ENCODE measurements around the gene FZD2.

FZD2 gene

GRCh38 chr17:44547625-44548267 lies 9.5 kb upstream of the FZD2 start:
- DNase-seq (ENCODE audit: extremely low read depth, low read depth): no peak
- TF ChIP-seq CTCF (IDR thresholded peaks at IDR 0.05; ENCODE audit: low read depth, low read length, missing control alignments): no peak

GRCh38 chr17:44548376-44549230 lies 8.7 kb upstream of the FZD2 start:
- TF ChIP-seq CTCF (IDR thresholded peaks at IDR 0.05; ENCODE audit: low read depth, low read length, missing control alignments): no peak
- DNase-seq (ENCODE audit: extremely low read depth, low read depth): no peak
- no peak overlapping the region for H3K4me3 ChIP-seq (replicated peaks; ENCODE audit: low read depth, low read length)

More at GRCh38 chr17:44547625-44548267, 9.5 kb upstream of the FZD2 start:
- no peak overlapping the region for H3K4me3 ChIP-seq (replicated peaks; ENCODE audit: low read depth, low read length)

GRCh38 chr17:44549686-44550085 lies 7.6 kb upstream of the FZD2 start:
- no peak for TF ChIP-seq CTCF (IDR thresholded peaks at IDR 0.05; ENCODE audit: low read depth, low read length, missing control alignments)
- H3K4me3 ChIP-seq (replicated peaks; ENCODE audit: low read depth, low read length): no peak overlapping the region
- DNase-seq (ENCODE audit: extremely low read depth, low read depth): no peak

DNA sequence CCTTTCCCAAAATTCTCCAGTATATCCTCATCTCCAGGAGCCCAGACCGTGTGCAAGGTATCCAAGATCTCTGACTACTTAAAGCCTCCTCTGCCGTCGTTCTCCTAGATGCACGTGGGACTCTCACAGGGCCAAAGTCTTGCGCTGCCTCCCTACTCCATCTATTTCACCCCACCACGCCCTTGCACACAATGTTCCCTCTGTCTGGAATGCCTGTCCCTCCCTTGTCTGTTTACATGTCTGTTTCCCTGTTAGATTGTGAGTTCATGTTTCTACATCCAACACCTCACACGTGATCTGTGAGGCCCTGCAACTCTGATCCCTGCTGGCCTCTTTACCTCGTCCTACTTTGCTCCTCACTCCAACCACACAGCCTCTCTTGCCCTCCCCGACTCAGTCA lies 4.9 kb upstream of the FZD2 start:
- no peak for TF ChIP-seq CTCF (IDR thresholded peaks at IDR 0.05; ENCODE audit: low read depth, low read length, missing control alignments)
- no peak overlapping the region for H3K4me3 ChIP-seq (replicated peaks; ENCODE audit: low read depth, low read length)
- DNase-seq (ENCODE audit: extremely low read depth, low read depth): no peak

DNA sequence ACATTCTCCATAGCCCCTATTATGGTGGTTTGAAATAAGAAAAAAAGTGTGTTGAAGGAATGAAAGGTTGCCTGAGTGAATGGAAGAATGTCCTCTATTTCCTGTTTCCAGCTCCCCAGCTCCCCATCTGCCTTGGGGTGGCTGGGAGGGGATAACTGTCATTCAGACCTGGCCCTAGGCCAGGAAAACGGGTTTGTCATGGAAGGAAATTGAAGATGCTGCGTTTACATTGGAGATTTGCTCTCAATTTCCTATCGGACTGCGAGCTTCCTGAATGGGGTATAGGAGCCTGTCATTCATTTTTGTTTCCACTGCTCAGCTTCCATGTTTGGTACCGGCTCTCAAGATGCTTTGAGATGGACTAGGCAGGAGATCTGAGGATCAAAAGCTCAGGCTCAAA lies 2.2 kb upstream of the FZD2 start:
- no peak for DNase-seq (ENCODE audit: extremely low read depth, low read depth)
- no peak overlapping the region for H3K4me3 ChIP-seq (replicated peaks; ENCODE audit: low read depth, low read length)
- TF ChIP-seq CTCF (IDR thresholded peaks at IDR 0.05; ENCODE audit: low read depth, low read length, missing control alignments): no peak

DNA sequence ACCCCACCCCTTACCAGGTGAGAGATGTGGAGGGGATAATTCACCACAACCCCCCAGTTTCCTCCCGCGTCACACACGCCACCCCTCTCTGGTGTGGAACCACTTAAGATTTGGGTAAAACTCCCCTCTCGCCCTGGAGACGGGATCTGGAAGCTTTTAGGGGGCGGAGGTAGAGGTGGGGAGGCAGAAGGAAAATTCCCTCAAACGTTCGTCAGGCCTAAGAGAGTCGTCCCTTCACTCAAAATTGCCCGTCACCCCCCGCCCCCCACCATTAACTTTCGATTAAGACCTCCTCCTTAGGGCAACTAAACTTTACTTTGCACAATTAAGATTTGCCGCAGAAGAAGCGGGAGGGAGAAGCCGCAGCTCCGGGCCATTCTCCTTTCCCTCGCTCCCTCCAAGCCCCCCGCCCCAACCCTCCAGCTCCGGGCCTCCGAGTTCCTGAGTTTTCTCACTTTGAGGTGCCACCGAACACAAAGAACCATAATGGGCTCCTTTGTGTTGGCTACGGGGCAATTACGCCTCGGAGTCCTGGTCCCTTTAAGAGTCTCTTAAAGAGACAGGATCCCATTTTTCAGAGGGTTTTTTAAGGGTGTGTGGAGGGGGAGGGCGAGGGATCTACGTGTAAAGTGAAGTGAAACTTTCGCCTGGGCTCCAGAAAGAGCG lies 985 bp upstream of the FZD2 start:
- TF ChIP-seq CTCF (IDR thresholded peaks at IDR 0.05; ENCODE audit: low read depth, low read length, missing control alignments): no peak
- peak overlapping the region; percentile 57 for H3K4me3 ChIP-seq (replicated peaks; ENCODE audit: low read depth, low read length)
- no peak for DNase-seq (ENCODE audit: extremely low read depth, low read depth)
